ENCODE data around the gene SMDT1.

Gene SMDT1

GRCh38 chr22:42132457-42132856 lies 53.0 kb downstream of the SMDT1 start:
- Histone ChIP-seq H3K4me3 (ENCODE audit: low read depth, low read length) (no peak overlapping the region), H3K4me1 (ENCODE audit: control insufficient read depth, insufficient read depth, low read length) (no peaks in the 10 kb centered on the region), H3K27ac (ENCODE audit: low read depth, low read length) (no peak overlapping the region), H3K27me3 (ENCODE audit: control insufficient read depth, insufficient read depth, low read length) (peaks cover 10% of the 10 kb centered on the region; the same call in 1 of the 2 replicates), H3K9me3 (ENCODE audit: control insufficient read depth, insufficient read depth, low read length) (no peaks in the 10 kb centered on the region), H3K36me3 (ENCODE audit: control insufficient read depth, insufficient read depth, low read length) (no peaks in the 10 kb centered on the region), H3K9ac (ENCODE audit: low read depth, low read length) (no peak overlapping the region)
